IPS DF 6.9 (cell line): ENCODE data around the gene ROBO2.

Experiments
- DNase-seq: peaks from one replicate; pipeline ENCODE4 v3.0.0-alpha.2; 2013; ENCODE audit warnings: low read depth, low spot score
- H3K27ac ChIP-seq: one replicate; pipeline ENCODE4 v1.5.1; 2013; ENCODE audit warnings: low read length, control low read depth
- H3K27me3 ChIP-seq: 2 replicates; pipeline ENCODE4 v1.6.1; 2013; ENCODE audit warnings: mild to moderate bottlenecking, low read length; ENCODE audit not compliant: control insufficient read depth, insufficient read depth
- H3K36me3 ChIP-seq: 2 replicates; pipeline ENCODE4 v1.6.1; 2013; ENCODE audit warnings: low read length; ENCODE audit not compliant: control insufficient read depth, insufficient read depth
- H3K4me1 ChIP-seq: 2 replicates; pipeline ENCODE4 v1.6.1; 2013; ENCODE audit warnings: low read length; ENCODE audit not compliant: control insufficient read depth, insufficient read depth
- H3K4me3 ChIP-seq: 2 replicates; pipeline ENCODE4 v1.5.1; 2013; ENCODE audit warnings: mild to moderate bottlenecking, low read length
- H3K9me3 ChIP-seq: 2 replicates; pipeline ENCODE4 v1.6.1; 2013; ENCODE audit warnings: low read length, inconsistent platforms; ENCODE audit not compliant: control insufficient read depth, insufficient read depth
- WGBS: extraction: QIAGEN DNeasy Blood & Tissue Kit; methylation state at CpG from one replicate; pipeline ENCODE4 v1.1.7; 2013; ENCODE audit warnings: mixed read lengths, missing lambda C conversion rate; ENCODE audit not compliant: insufficient read length, insufficient coverage; 5-methylcytosine and 5-hydroxymethylcytosine counted together

ROBO2 gene

DNA sequence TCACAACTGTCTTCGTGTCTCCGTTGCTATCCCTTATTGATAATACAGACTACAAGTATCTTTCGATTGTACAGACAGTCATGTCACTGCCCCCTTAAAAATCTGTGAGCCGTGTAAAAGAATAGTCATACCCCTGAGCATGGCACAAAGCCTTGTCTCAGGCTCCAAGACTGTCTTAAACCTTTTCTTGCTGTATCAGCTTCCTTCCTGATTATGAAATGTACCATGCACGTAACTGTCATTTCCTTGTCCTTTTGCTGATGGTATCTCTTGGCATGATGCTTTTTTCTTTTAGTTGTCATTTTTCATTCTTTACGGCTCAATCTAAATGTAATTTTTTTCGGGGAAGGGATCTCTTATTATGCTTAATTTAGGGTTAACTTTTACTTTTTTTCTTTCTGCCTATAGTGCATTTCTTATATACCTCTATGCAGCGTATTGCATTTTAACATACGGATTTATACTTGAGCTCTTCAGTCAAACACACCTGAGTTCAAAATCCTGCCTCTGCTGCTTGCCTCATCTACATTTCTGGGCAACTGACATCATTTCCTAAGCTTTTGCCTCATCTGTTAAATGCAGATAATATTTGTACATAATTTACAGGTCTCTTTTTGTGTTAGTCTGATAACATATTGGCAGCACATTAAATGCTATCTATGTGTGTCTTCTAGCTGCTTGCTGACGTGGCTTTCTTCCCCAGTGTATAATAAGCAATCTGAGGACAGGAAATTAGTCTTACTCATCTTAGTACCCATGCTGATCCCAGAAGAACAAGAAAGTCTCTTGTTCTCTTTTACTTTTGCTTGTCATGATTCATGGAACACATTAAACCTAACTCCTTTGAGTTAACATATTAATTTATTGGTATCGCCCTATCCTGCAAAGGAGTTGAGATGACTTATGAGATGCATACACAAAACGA, 57.3 kb downstream of the ROBO2 start:
- H3K27me3 ChIP-seq, result no peaks in the 10 kb centered on the region
- H3K4me3 ChIP-seq, result no peak overlapping the region
- no peak for DNase-seq
- no peaks in the 10 kb centered on the region for H3K36me3 ChIP-seq
- no peaks in the 10 kb centered on the region for H3K4me1 ChIP-seq
- no peak overlapping the region for H3K27ac ChIP-seq
- no peaks in the 10 kb centered on the region for H3K9me3 ChIP-seq
- no CpG with 5 or more reads among the region's 12 CpGs for WGBS

- DNase-seq, result no peak
- no CpG with 5 or more reads among the region's 6 CpGs for WGBS
Observed at GRCh38 chr3:77102951-77103769, 63.3 kb downstream of the ROBO2 start.

GRCh38 chr3:77122652-77123051, 82.8 kb downstream of the ROBO2 start:
- H3K27ac ChIP-seq, result no peak overlapping the region
- no CpG with 5 or more reads among the region's 2 CpGs for WGBS
- H3K9me3 ChIP-seq, result no peaks in the 10 kb centered on the region
- no peaks in the 10 kb centered on the region for H3K27me3 ChIP-seq
- DNase-seq, result no peak
- no peaks in the 10 kb centered on the region for H3K36me3 ChIP-seq
- no peak overlapping the region for H3K4me3 ChIP-seq
- H3K4me1 ChIP-seq, result no peaks in the 10 kb centered on the region

More at GRCh38 chr3:77102951-77103769, 63.3 kb downstream of the ROBO2 start:
- Histone ChIP-seq H3K36me3 (no peaks in the 10 kb centered on the region), H3K4me1 (no peaks in the 10 kb centered on the region), H3K27ac (no peak overlapping the region), H3K27me3 (no peaks in the 10 kb centered on the region), H3K4me3 (no peak overlapping the region), H3K9me3 (no peaks in the 10 kb centered on the region)

DNA sequence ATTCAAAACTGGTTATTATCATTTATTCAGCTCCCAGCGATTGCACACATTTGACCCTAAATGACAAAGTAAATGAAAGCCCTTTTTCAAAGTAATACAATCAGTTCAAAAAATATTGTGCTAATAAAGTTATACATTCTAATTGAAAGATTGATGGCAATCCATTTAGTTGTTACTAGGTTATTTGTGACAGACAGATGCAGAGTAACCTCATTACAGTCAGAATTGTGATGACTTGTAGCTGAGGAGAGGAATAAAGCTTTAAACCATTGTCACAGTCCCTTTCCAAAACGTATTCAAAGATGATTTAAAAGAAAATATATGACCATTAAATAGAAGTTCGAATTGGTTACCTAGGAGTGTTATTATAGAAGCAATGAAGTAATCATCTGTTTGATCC, 86.1 kb downstream of the ROBO2 start:
- H3K27ac ChIP-seq, result no peak overlapping the region
- no CpG with 5 or more reads among the region's 3 CpGs for WGBS
- H3K36me3 ChIP-seq, result no peaks in the 10 kb centered on the region
- H3K27me3 ChIP-seq, result no peaks in the 10 kb centered on the region
- H3K9me3 ChIP-seq, result no peaks in the 10 kb centered on the region
- no peak for DNase-seq
- H3K4me1 ChIP-seq, result no peaks in the 10 kb centered on the region
- no peak overlapping the region for H3K4me3 ChIP-seq

DNA sequence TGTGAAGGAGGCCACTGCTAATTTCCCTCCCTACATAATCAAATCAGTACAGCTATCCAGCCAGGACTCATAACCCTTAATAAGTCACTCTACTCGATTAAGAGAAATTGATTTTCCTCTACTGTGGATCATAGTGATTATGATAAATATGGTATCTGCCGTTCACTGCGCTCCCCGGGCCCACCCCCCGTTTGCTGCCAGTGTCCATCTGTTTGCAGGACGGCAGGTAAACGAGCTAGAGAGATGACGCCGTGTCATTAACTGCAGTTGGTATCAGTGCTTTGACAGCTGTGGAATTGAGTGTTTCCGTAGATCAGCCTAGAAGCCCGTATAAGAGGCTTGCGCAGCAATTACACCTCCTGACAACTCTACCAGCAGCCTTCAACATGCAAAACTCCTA, 94.9 kb downstream of the ROBO2 start:
- Histone ChIP-seq H3K4me1 (no peaks in the 10 kb centered on the region), H3K27me3 (no peaks in the 10 kb centered on the region), H3K36me3 (no peaks in the 10 kb centered on the region), H3K9me3 (no peaks in the 10 kb centered on the region), H3K4me3 (no peak overlapping the region), H3K27ac (no peak overlapping the region)
- no peak for DNase-seq
- WGBS, result no CpG with 5 or more reads among the region's 12 CpGs

DNA sequence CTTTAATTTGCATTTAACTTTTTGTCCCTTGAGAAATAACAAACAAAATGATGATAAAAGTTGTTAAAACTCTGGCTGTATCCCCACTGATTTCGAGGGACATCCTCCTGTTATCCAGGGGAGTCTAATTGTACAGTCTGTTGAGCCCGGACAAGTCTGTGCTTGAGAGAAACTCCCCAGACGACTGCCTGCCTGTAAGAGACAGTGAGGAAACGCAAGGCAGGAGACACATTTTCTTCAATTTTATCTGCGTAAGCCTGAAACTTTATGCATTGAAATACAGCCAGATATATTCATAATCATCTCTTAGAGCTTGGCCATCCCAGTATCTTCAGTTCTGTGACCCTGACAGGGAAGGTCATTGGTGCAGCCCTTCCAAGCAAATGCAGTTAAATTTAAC, 97.7 kb downstream of the ROBO2 start:
- no peaks in the 10 kb centered on the region for H3K27me3 ChIP-seq
- H3K4me1 ChIP-seq, result no peaks in the 10 kb centered on the region
- no peaks in the 10 kb centered on the region for H3K9me3 ChIP-seq
- no peak for DNase-seq
- H3K27ac ChIP-seq, result no peak overlapping the region
- no peak overlapping the region for H3K4me3 ChIP-seq
- H3K36me3 ChIP-seq, result no peaks in the 10 kb centered on the region
- no CpG with 5 or more reads among the region's 5 CpGs for WGBS

- Histone ChIP-seq H3K4me3 (no peak overlapping the region), H3K27ac (no peak overlapping the region), H3K36me3 (no peaks in the 10 kb centered on the region), H3K4me1 (no peaks in the 10 kb centered on the region), H3K27me3 (no peaks in the 10 kb centered on the region), H3K9me3 (no peaks in the 10 kb centered on the region)
- no CpG with 5 or more reads among the region's 3 CpGs for WGBS
- no peak for DNase-seq
Observed at GRCh38 chr3:77139624-77140023, 99.7 kb downstream of the ROBO2 start.

GRCh38 chr3:77141423-77141822, 101.5 kb downstream of the ROBO2 start:
- DNase-seq, result no peak
- no peaks in the 10 kb centered on the region for H3K9me3 ChIP-seq
- WGBS, result no CpG with 5 or more reads among the region's 3 CpGs
- no peaks in the 10 kb centered on the region; the same call in 1 of the 2 replicates for H3K4me1 ChIP-seq
- no peak overlapping the region for H3K4me3 ChIP-seq
- H3K36me3 ChIP-seq, result no peaks in the 10 kb centered on the region
- H3K27ac ChIP-seq, result no peak overlapping the region
- H3K27me3 ChIP-seq, result no peaks in the 10 kb centered on the region

DNA sequence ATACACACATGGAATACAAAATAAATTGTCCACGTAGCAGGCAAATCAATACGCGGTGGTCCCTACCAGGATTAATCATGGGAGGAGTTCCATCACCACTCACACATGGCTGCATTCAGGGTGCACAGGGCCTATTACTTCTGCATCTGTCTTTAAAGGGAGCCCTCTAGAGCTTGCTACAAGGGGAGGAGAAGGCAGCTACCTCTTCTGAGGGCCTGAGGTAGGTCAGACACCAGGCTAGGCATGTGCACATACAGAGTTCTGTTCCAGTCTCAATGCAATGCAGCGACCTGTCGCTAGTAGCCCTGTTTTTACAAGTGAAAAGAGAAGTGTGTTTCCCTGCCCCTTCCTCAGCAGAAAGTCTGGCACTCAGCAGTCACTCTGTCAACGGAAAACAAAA, 102.7 kb downstream of the ROBO2 start:
- H3K27ac ChIP-seq, result no peak overlapping the region
- no peaks in the 10 kb centered on the region for H3K9me3 ChIP-seq
- WGBS, result no CpG with 5 or more reads among the region's 6 CpGs
- no peak overlapping the region for H3K4me3 ChIP-seq
- H3K4me1 ChIP-seq, result no peaks in the 10 kb centered on the region; the same call in 1 of the 2 replicates
- DNase-seq, result no peak
- H3K27me3 ChIP-seq, result no peaks in the 10 kb centered on the region
- H3K36me3 ChIP-seq, result no peaks in the 10 kb centered on the region

DNA sequence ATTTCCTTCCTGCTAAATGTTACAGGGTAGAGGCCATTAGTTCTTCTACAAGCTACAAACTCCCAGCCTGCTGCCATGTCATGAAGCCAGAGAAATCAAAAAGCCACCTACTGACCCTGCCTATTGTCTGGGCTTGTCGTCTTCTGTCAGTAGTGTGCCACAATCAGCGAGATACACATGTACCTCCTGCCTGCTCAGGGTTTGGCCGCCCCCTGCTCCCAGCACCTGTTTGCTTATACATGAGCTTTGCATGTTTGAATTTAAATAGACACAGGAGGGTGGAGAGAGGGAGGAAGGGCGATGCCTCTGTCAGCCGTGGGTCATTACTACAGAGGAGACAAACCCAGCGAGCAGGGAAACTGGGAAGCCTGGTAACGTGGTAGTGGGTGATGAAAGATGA, 106.1 kb downstream of the ROBO2 start:
- no peak for DNase-seq
- Histone ChIP-seq H3K27ac (no peak overlapping the region), H3K36me3 (no peaks in the 10 kb centered on the region), H3K4me3 (no peak overlapping the region), H3K9me3 (no peaks in the 10 kb centered on the region), H3K4me1 (no peaks in the 10 kb centered on the region; the same call in 1 of the 2 replicates), H3K27me3 (no peaks in the 10 kb centered on the region)
- no CpG with 5 or more reads among the region's 7 CpGs for WGBS
